Measurements from ENCODE around the gene CSNK1G2.

DNA sequence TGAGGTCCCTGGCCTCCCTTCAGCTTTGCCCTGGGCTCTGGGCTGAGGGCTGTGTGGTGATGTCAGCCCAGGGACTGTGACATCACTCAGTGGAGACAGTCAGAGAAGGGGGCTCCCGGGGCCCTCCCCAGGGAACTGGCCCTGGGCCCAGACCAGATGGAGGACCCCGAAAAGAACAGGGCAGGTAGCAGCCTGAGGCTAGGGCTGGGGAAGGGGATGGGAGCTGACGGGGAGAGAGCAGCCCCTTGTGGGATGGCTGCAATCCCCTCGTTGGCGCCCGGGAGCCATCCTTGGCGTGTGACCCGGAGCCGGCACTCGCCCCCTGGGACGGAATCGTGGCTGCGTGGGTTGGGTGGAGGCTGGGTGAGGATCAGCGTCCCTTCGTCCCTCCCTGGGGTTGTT is 13.6 kb downstream of the CSNK1G2 start:
- TF ChIP-seq CTCF (IDR thresholded peaks at IDR 0.05; ENCODE audit: low read depth, low read length) (no peak), MYC (IDR thresholded peaks at IDR 0.05; ENCODE audit: low read depth, low read length) (no peak), POLR2A (IDR thresholded peaks at IDR 0.05; ENCODE audit: extremely low read depth, insufficient read length) (no peak)
- TF ChIP-seq, protein P1, sequence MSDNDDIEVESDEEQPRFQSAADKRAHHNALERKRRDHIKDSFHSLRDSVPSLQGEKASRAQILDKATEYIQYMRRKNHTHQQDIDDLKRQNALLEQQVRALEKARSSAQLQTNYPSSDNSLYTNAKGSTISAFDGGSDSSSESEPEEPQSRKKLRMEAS (IDR thresholded peaks at IDR 0.05; ENCODE audit: low read depth, low read length) = no peak
